ENCODE data around the gene FANCC. TPM values are rescaled to one million over a fixed set of nuclear protein-coding genes. Genes with fewer than 3 reads are reported as not detected.

The FANCC gene
- total RNA-seq, 2 donors from 2014 or later, result 17.6 to 23.5 TPM

DNA sequence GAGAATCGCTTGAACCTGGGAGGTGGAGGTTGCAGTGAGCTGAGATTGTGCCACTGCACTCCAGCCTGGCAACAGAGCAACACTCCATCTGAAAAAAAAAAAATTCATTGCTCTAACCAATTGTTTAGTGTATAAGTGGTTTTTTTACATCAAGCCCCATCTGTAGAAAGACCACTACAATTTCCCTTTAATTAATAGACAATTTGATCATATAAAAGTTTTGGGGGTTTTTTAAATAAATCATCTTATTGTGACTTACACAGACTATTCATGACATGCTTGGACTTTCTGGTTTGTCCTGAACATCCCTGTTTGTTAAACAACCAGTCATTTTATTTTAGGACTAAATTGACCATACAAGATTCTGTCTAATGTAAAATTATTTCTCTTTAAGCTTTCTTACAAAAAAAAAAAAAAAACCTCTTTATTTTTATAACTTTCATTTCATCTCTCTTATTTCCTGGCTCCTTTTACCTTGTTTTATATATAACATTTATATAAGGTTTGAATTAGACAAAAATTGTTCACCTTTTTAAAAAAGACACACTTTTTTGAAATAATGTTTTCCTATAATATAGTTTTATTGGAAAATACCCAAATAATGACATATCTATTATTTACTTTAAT is 9.8 kb upstream of the FANCC start:
- Histone ChIP-seq H3K9ac (ENCODE audit: extremely low read depth, low read length, poor library complexity, severe bottlenecking) (no peak overlapping the region), H3K36me3 (ENCODE audit: control insufficient read depth, insufficient read depth, low read length) (no peaks in the 10 kb centered on the region), H3K4me1 (ENCODE audit: control insufficient read depth, insufficient read depth, low read length) (no peaks in the 10 kb centered on the region), H3K27ac (ENCODE audit: low read depth, low read length) (no peak overlapping the region), H3K4me3 (ENCODE audit: low read length) (peak overlapping the region; percentile 40), H3K27me3 (ENCODE audit: control insufficient read depth, insufficient read depth, low read length, poor library complexity, severe bottlenecking) (no peaks in the 10 kb centered on the region), H3K9me3 (ENCODE audit: control insufficient read depth, low read length) (peaks cover 54% of the 10 kb centered on the region)
- TF ChIP-seq, protein P1, sequence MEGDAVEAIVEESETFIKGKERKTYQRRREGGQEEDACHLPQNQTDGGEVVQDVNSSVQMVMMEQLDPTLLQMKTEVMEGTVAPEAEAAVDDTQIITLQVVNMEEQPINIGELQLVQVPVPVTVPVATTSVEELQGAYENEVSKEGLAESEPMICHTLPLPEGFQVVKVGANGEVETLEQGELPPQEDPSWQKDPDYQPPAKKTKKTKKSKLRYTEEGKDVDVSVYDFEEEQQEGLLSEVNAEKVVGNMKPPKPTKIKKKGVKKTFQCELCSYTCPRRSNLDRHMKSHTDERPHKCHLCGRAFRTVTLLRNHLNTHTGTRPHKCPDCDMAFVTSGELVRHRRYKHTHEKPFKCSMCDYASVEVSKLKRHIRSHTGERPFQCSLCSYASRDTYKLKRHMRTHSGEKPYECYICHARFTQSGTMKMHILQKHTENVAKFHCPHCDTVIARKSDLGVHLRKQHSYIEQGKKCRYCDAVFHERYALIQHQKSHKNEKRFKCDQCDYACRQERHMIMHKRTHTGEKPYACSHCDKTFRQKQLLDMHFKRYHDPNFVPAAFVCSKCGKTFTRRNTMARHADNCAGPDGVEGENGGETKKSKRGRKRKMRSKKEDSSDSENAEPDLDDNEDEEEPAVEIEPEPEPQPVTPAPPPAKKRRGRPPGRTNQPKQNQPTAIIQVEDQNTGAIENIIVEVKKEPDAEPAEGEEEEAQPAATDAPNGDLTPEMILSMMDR (conservative IDR thresholded peaks at IDR 0.05), result no peak
- Mint-ChIP-seq H3K36me3 (ENCODE audit: low read depth) (peaks cover 5% of the 10 kb centered on the region), H3K4me1 (no peaks in the 10 kb centered on the region), H3K4me3 (no peak overlapping the region), H3K9me3 (peaks cover 82% of the 10 kb centered on the region), H3K27ac (no peak overlapping the region), H3K27me3 (ENCODE audit: insufficient read depth) (peaks cover 5% of the 10 kb centered on the region)
- no peak for DNase-seq
- WGBS, 2 experiments (ENCODE audit: insufficient coverage in 1 of 2, insufficient read length in 1 of 2), result 47 to 67% methylated on average over 1 of the region's 1 CpG

DNA sequence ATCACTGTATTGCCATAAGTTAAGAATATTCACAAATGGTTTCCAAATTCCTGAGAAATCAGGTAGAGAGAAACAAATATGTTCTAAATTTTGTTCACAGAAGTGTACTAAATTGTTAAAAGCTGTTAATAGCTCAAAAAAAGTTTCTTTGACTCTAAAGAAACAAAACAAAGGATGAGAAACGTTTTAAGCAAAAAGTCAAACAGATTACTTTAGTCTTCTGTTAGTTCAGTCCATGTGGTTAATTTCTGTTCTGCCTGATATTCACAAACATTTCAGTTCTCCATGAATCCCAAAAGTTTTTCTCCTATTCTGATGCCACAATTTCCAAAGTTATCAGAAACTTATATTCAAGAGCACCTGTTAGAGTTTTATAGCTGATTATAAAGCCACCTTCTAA is 7.7 kb upstream of the FANCC start:
- H3K27ac ChIP-seq (ENCODE audit: low read depth, low read length), result no peak overlapping the region
- 66 to 78% methylated on average over 1 of the region's 1 CpG for WGBS, 2 experiments (ENCODE audit: insufficient coverage in 1 of 2, insufficient read length in 1 of 2)
- Mint-ChIP-seq H3K27me3 (ENCODE audit: insufficient read depth) (peaks cover 3% of the 10 kb centered on the region), H3K4me3 (no peak overlapping the region), H3K36me3 (ENCODE audit: low read depth) (peaks cover 5% of the 10 kb centered on the region), H3K9me3 (peaks cover 71% of the 10 kb centered on the region), H3K4me1 (no peaks in the 10 kb centered on the region), H3K27ac (no peak overlapping the region)
- no peaks in the 10 kb centered on the region for H3K4me1 ChIP-seq (ENCODE audit: control insufficient read depth, insufficient read depth, low read length)
- no peak overlapping the region for H3K9ac ChIP-seq (ENCODE audit: extremely low read depth, low read length, poor library complexity, severe bottlenecking)
- TF ChIP-seq, protein P1 (conservative IDR thresholded peaks at IDR 0.05), result no peak
- H3K36me3 ChIP-seq (ENCODE audit: control insufficient read depth, insufficient read depth, low read length), result no peaks in the 10 kb centered on the region
- H3K27me3 ChIP-seq (ENCODE audit: control insufficient read depth, insufficient read depth, low read length, poor library complexity, severe bottlenecking), result no peaks in the 10 kb centered on the region
- H3K9me3 ChIP-seq (ENCODE audit: control insufficient read depth, low read length), result peaks cover 46% of the 10 kb centered on the region
- no peak for DNase-seq
- H3K4me3 ChIP-seq (ENCODE audit: low read length), result no peak overlapping the region

DNA sequence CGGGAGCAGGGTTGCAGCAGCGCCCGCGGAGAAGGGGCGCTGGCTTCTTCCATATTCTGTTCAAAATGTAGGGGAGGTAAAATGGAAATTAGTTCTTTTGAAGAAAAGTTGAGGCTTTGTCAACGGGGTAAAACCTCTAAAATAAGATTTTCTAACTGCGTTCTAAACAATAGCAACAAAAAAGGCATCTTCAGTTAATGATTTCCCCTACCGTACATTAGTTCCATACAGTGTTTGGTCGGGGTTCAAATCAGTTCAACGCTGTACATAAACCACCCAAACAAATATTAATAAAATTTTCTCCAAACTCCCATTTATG is 343 bp upstream of the FANCC start:
- TF ChIP-seq, protein P1 (conservative IDR thresholded peaks at IDR 0.05), result no peak
- 16 to 39% methylated on average over 4 to 10 of the region's 10 CpGs for WGBS, 2 experiments (ENCODE audit: insufficient coverage in 1 of 2, insufficient read length in 1 of 2)
- no peak for DNase-seq
- Mint-ChIP-seq H3K27ac (peak overlapping the region; percentile 99), H3K9me3 (peaks cover 6% of the 10 kb centered on the region), H3K36me3 (ENCODE audit: low read depth) (no peaks in the 10 kb centered on the region), H3K4me3 (peak overlapping the region; percentile 80), H3K27me3 (ENCODE audit: insufficient read depth) (no peaks in the 10 kb centered on the region), H3K4me1 (peaks cover 6% of the 10 kb centered on the region)
- peaks cover 3% of the 10 kb centered on the region for H3K4me1 ChIP-seq (ENCODE audit: control insufficient read depth, insufficient read depth, low read length)
- peak overlapping the region; percentile 97 for H3K9ac ChIP-seq (ENCODE audit: extremely low read depth, low read length, poor library complexity, severe bottlenecking)
- no peaks in the 10 kb centered on the region for H3K27me3 ChIP-seq (ENCODE audit: control insufficient read depth, insufficient read depth, low read length, poor library complexity, severe bottlenecking)
- peak overlapping the region; percentile 99 for H3K27ac ChIP-seq (ENCODE audit: low read depth, low read length)
- no peaks in the 10 kb centered on the region for H3K36me3 ChIP-seq (ENCODE audit: control insufficient read depth, insufficient read depth, low read length)
- no peaks in the 10 kb centered on the region for H3K9me3 ChIP-seq (ENCODE audit: control insufficient read depth, low read length)
- H3K4me3 ChIP-seq (ENCODE audit: low read length), result peak overlapping the region; percentile 93
